ENCODE results near the gene IL1RAPL1. TPM values are rescaled to one million over a fixed set of nuclear protein-coding genes. Genes with fewer than 3 reads are reported as not detected.

Gene IL1RAPL1
- total and polyA plus RNA-seq, 8 donors = 0.60 to 1.4 (median 0.95) TPM; not detected in 2

DNA sequence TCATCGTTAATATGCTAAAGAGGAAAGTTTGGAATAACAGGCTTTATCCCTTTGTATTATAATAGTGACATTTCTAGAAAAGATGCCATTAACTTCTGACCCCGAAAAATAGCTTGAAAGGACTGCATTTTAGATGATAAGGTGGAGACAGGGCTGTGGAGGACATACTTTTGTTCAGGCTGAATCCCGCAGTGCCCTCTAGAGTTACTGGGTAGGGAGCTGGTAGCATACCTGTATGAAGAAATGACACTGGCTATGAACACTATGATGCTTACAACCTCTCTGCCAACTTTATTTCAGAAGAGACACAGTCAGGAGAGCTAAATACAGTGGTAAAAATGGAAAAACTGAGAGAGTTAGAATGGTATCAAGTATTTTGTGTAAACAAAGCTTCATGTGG is 8.1 kb downstream of the IL1RAPL1 start:
- H3K27ac ChIP-seq = no peak overlapping the region
- no peak for ATAC-seq
- DNase-seq = no peak
- peaks cover 0 to 2% of the 10 kb centered on the region in 2 donors for H3K27me3 ChIP-seq
- H3K4me1 ChIP-seq = no peaks in the 10 kb centered on the region
- intact Hi-C loops (cut with DNase I) = no loop called here
- no peak overlapping the region for H3K4me3 ChIP-seq
- no peaks in the 10 kb centered on the region for H3K9me3 ChIP-seq
- no peaks in the 10 kb centered on the region for H3K36me3 ChIP-seq
- TF ChIP-seq, protein P1, sequence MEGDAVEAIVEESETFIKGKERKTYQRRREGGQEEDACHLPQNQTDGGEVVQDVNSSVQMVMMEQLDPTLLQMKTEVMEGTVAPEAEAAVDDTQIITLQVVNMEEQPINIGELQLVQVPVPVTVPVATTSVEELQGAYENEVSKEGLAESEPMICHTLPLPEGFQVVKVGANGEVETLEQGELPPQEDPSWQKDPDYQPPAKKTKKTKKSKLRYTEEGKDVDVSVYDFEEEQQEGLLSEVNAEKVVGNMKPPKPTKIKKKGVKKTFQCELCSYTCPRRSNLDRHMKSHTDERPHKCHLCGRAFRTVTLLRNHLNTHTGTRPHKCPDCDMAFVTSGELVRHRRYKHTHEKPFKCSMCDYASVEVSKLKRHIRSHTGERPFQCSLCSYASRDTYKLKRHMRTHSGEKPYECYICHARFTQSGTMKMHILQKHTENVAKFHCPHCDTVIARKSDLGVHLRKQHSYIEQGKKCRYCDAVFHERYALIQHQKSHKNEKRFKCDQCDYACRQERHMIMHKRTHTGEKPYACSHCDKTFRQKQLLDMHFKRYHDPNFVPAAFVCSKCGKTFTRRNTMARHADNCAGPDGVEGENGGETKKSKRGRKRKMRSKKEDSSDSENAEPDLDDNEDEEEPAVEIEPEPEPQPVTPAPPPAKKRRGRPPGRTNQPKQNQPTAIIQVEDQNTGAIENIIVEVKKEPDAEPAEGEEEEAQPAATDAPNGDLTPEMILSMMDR (IDR thresholded peaks at IDR 0.05) = no peak

DNA sequence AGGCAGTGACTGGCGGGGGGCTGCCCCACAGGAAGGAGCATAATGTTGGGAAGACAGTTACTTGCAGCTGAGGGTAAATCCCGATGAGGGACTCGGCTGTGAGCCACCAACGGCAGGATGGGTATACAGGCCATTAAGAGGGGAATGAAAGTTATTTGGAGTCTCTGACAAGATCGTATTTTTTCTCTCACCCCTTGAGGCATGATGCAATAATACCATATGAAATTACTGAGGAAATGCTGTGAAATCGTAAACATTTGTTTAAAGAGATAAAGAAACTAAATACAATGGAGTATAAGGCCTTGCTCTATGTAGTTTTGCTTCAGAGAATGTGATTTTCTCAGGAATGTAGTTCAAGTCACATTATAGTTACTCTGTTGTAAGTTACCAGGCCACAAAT is 12.7 kb downstream of the IL1RAPL1 start:
- Histone ChIP-seq H3K9me3 (no peaks in the 10 kb centered on the region), H3K27ac (no peak overlapping the region), H3K4me3 (no peak overlapping the region), H3K4me1 (no peaks in the 10 kb centered on the region), H3K27me3 (no peaks in the 10 kb centered on the region), H3K36me3 (no peaks in the 10 kb centered on the region)
- no peak for ATAC-seq
- intact Hi-C loops (cut with DNase I) = no loop called here
- TF ChIP-seq, protein P1 (IDR thresholded peaks at IDR 0.05) = no peak
- DNase-seq = no peak

DNA sequence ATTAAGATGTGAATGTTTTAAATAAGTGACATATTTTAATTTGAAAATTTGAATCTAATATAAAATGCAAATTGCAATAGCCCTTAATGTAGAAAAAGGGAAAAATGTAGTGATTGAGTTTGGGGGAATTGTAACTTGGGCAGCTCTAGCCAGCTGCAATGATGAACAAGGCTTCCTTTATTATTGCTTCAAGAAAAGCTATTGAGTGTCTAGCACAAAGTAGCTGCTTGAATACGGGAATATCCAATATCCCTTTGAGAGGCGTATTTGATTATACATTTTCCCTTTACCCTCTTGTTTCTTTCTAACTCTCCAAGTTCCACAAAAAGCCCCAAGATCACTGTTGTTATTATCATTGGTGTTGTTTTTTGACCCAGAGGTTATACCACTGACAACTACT is 21.8 kb downstream of the IL1RAPL1 start:
- no peak for DNase-seq

DNA sequence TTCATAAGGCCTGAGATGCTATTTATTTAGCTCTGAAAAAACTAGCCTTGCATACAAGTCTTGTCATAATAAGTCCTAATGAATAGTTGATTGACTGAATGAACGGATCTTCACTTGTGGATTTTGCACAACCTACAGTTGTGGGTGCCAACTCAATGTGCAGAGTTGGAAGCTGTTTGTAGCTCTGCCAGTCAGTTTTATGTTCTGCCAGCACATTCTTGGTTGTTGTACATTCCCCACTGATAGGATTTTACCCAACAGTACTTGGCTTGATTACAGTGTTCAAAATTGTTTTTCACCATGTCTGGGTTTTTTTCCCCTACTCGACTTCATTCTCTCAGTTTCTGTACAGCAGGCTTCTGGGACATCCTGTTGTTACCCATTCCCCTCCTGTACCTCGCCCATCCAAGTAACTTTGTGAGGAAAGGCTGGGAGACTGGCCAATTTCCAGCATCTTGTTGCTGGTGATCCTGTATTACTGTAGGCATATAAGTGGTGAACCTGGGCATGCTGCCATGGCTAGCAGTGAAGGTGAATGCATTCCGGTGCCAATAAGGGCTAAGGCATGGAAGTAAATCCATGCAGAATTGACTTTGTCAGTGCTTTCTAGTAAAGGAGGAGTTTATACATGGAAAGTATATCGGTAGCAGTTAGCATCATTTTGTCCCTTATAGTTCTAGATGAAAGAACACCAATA is 22.8 kb downstream of the IL1RAPL1 start:
- intact Hi-C loops (cut with DNase I) = no loop called here
- Histone ChIP-seq H3K4me1 (no peaks in the 10 kb centered on the region), H3K27ac (no peak overlapping the region), H3K9me3 (no peaks in the 10 kb centered on the region), H3K4me3 (no peak overlapping the region), H3K36me3 (no peaks in the 10 kb centered on the region), H3K27me3 (no peaks in the 10 kb centered on the region)
- TF ChIP-seq, protein P1 (IDR thresholded peaks at IDR 0.05) = no peak
- ATAC-seq = no peak
- DNase-seq = no peak

More for the DNA sequence above, 21.8 kb downstream of the IL1RAPL1 start:
- H3K36me3 ChIP-seq = no peaks in the 10 kb centered on the region
- H3K4me3 ChIP-seq = no peak overlapping the region
- H3K27me3 ChIP-seq = no peaks in the 10 kb centered on the region
- H3K9me3 ChIP-seq = no peaks in the 10 kb centered on the region
- no peak overlapping the region for H3K27ac ChIP-seq
- intact Hi-C loops (cut with DNase I) = no loop called here
- H3K4me1 ChIP-seq = no peaks in the 10 kb centered on the region
- ATAC-seq = no peak
- TF ChIP-seq, protein P1 (IDR thresholded peaks at IDR 0.05) = no peak

DNA sequence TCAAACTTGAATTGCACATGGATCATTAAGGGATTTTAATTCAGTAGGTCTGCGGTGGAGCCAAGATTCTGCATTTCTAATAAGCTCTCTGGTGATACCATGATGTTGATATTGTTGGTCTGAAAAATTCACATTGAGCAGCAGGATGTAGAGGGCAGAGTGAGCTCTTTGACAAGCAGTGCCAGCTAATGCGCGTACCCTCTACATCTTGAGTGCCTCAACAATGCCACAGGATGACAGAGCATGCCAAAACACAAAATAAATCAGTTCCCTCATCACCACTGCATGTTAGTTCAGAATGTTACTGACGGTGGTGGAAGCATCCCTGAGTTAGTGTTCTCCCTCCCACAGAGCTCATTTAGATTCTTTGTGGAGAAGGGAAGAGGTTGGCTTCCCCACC is 23.5 kb downstream of the IL1RAPL1 start:
- H3K27me3 ChIP-seq = no peaks in the 10 kb centered on the region
- no peak for DNase-seq
- H3K9me3 ChIP-seq = no peaks in the 10 kb centered on the region
- TF ChIP-seq, protein P1 (IDR thresholded peaks at IDR 0.05) = no peak
- H3K4me3 ChIP-seq = no peak overlapping the region
- H3K4me1 ChIP-seq = no peaks in the 10 kb centered on the region
- intact Hi-C loops (cut with DNase I) = no loop called here
- H3K27ac ChIP-seq = no peak overlapping the region
- no peak for ATAC-seq
- no peaks in the 10 kb centered on the region for H3K36me3 ChIP-seq
